ENCODE measurements around the gene RIN1. TPM values are rescaled to one million over a fixed set of nuclear protein-coding genes. Genes with fewer than 3 reads are reported as not detected.
"Not testable (repeated sequence)": the region's sequence is repeated elsewhere in the genome, so short reads cannot be mapped to it uniquely, and the experiment has no call there.

Gene RIN1
- total and polyA plus RNA-seq, 4 experiments from 2014 or later = 2.1 to 10.1 (median 5.4) TPM

DNA sequence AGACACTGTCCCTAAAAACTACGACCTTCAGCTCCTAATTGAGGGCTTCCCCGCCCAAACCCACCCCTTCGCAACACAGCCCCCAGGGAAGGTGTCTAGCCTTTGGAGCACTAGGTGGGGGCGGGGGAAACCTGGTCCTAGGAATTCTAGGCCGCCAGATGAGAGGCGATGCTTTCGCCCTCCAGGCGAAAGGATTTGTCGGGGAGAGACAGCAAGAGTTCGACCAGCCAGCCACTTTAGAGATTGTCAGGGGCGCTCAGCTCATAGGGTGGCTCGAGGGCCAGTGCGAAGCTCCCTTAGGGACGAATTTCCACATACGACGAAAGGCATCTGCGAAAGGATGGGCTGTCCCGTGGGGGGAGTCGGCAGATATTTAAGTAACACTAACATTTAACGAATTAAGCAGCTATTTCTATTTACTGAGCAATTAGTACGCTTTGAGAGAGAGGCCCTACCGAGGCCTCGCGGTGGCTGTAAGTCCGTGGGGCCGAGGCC is 24.7 kb downstream of the RIN1 start:
- DNase-seq = no peak
- CTCF ChIA-PET (ENCODE audit: partially characterized antibody) = interaction anchor here (0.6 to 4.7 kb wide), 30 partner anchors 9 to 479 kb away, joined by 3 to 110 read pairs (median 6); partner anchors contain the start of genes B4GAT1, BRMS1, CCDC85B and DPP3
- H3K4me1 Mint-ChIP-seq = peaks cover 4 to 20% (median 8%) of the 10 kb centered on the region in 4 donors
- POLR2A ChIA-PET (ENCODE audit: partially characterized antibody) = interaction anchor here (0.7 to 4.4 kb wide), 23 partner anchors 14 to 1126 kb away, joined by 3 to 53 read pairs (median 4); partner anchors contain the start of genes B4GAT1, BRMS1, MRPL11 and PELI3
- H3K4me3 Mint-ChIP-seq = peak overlapping the region; percentile 89 to 97 (median 94)
- Histone ChIP-seq H3K4me3 (ENCODE audit: low read length in 2 of 2) (peak overlapping the region; percentile 20 to 88), H3K4me1 (ENCODE audit: insufficient read depth, low read length) (peaks cover 22% of the 10 kb centered on the region), H3K9me3 (ENCODE audit: control insufficient read depth in 1 of 2, low read length in 2 of 2) (no peaks in the 10 kb centered on the region), H3K36me3 (ENCODE audit: insufficient read depth, low read length) (no peaks in the 10 kb centered on the region), H3K27me3 (ENCODE audit: insufficient read depth, low read length) (no peaks in the 10 kb centered on the region), H3K27ac (ENCODE audit: low read depth, low read length) (peak overlapping the region; percentile 62)
- H3K36me3 Mint-ChIP-seq = peaks cover 0 to 1% of the 10 kb centered on the region in 2 donors
- intact Hi-C loops (cut with micrococcal nuclease) = loop anchor here (5.0 kb wide), 1 partner anchor 366 kb away; the partner anchor contains the start of gene RBM4B
- peak overlapping the region; percentile 93 to 100 (median 99) for H3K27ac Mint-ChIP-seq
- H3K9me3 Mint-ChIP-seq = no peaks in the 10 kb centered on the region
- H3K27me3 Mint-ChIP-seq = peaks cover 2 to 3% of the 10 kb centered on the region in 2 donors

DNA sequence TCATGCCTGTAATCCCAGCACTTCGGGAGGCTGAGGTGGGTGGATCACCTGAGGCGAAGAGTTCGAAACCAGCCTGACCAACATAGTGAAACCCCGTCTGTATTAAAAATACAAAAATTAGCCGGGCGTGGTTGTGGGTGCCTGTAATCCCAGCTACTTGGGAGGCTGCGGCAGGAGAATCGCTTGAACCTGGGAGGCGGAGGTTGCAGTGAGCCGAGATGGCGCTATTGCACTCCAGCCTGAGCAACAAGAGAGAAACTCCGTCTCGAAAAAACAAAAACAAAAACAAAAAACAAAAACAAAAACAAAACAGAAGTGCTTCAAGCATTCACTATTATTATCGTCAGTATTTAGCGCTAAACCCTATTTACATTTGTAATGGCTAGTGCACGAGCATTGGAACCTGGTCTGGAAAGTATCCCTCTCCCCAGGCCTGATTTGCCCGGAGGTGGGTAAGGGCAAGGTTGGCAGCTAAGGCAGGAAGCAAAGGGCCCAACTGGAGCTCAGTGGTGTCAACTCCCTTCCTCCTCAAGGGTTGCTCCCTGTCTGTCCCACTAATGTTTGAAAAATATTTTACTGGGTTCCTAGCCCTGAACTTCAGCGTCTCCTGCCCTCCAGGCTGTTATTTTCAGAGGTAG is 25.3 kb downstream of the RIN1 start:
- H3K27ac Mint-ChIP-seq = not testable (repeated sequence)
- peak overlapping the region in 1 of 8 donors; percentile 20 for H3K4me3 Mint-ChIP-seq
- POLR2A ChIA-PET (ENCODE audit: partially characterized antibody) = interaction anchor here (0.9 to 4.4 kb wide), 14 partner anchors 15 to 534 kb away, joined by 3 to 53 read pairs (median 11); partner anchors contain the start of genes B4GAT1, BRMS1, PELI3 and RIN1

DNA sequence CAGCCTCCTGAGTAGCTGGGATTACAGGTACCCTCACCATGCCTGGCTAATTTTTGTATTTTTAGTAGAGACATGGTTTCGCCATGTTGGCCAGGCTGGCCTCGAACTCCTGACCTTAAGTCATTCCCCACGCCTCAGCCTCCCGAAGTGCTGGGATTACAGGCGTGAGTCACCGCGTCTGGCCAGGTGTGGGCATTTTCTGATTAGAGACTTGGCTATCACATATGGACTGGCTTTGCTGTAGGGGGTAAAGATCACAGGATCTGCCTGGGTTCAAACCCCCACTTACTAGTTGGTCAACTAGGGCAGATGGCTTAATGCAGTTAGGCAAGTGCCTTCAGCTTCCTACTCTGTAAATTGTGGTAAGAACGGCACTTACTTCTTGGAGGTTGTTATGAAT is 25.9 kb downstream of the RIN1 start:
- no peak overlapping the region for H3K4me3 Mint-ChIP-seq
- POLR2A ChIA-PET (ENCODE audit: partially characterized antibody) = interaction anchor here (1.2 to 3.3 kb wide), 2 partner anchors 21 to 37 kb away, joined by 3 to 13 read pairs; partner anchors contain the start of genes B4GAT1 and YIF1A

More for the DNA sequence above, 25.3 kb downstream of the RIN1 start:
- H3K9me3 Mint-ChIP-seq; DNase-seq; H3K27me3 ChIP-seq (ENCODE audit: insufficient read depth, low read length); H3K27ac ChIP-seq (ENCODE audit: low read depth, low read length); H3K27me3 Mint-ChIP-seq; H3K36me3 ChIP-seq (ENCODE audit: insufficient read depth, low read length); H3K36me3 Mint-ChIP-seq; H3K9me3 ChIP-seq (ENCODE audit: control insufficient read depth in 1 of 2, low read length in 2 of 2); H3K4me3 ChIP-seq (ENCODE audit: low read length in 2 of 2): not testable (repeated sequence)
- peaks cover 22% of the 10 kb centered on the region for H3K4me1 ChIP-seq (ENCODE audit: insufficient read depth, low read length)
- peaks cover 4 to 20% (median 8%) of the 10 kb centered on the region in 4 donors for H3K4me1 Mint-ChIP-seq
- intact Hi-C loops (cut with micrococcal nuclease) = loop anchor here (5.0 kb wide), 1 partner anchor 366 kb away; the partner anchor contains the start of gene RBM4B
- CTCF ChIA-PET (ENCODE audit: partially characterized antibody) = interaction anchor here (0.6 to 4.7 kb wide), 28 partner anchors 8 to 478 kb away, joined by 3 to 110 read pairs (median 6); partner anchors contain the start of genes B4GAT1, BRMS1, CCDC85B and DPP3

GRCh38 chr11:66309475-66309874 is 26.8 kb downstream of the RIN1 start:
- H3K9me3 ChIP-seq (ENCODE audit: control insufficient read depth in 1 of 2, low read length in 2 of 2) = no peaks in the 10 kb centered on the region
- intact Hi-C loops (cut with micrococcal nuclease) = no loop called here
- H3K27ac Mint-ChIP-seq = no peak overlapping the region
- no peaks in the 10 kb centered on the region for H3K36me3 ChIP-seq (ENCODE audit: insufficient read depth, low read length)
- H3K27me3 ChIP-seq (ENCODE audit: insufficient read depth, low read length) = no peaks in the 10 kb centered on the region
- no peak for DNase-seq
- H3K27me3 Mint-ChIP-seq = peaks cover 0 to 3% of the 10 kb centered on the region in 2 donors
- no peak overlapping the region for H3K4me3 Mint-ChIP-seq
- H3K36me3 Mint-ChIP-seq = peaks cover 0 to 1% of the 10 kb centered on the region in 2 donors
- H3K4me3 ChIP-seq (ENCODE audit: low read length in 2 of 2) = no peak overlapping the region
- CTCF ChIA-PET (ENCODE audit: partially characterized antibody) = interaction anchor here (0.7 to 4.7 kb wide), 3 partner anchors 11 to 79 kb away, joined by 3 to 63 read pairs (median 7); no protein-coding TSS in a partner anchor
- POLR2A ChIA-PET (ENCODE audit: partially characterized antibody) = interaction anchor here (1.2 kb wide), 1 partner anchor 20 kb away, joined by 3 read pairs; the partner anchor contains the start of gene YIF1A
- peaks cover 3 to 15% (median 8%) of the 10 kb centered on the region in 4 donors for H3K4me1 Mint-ChIP-seq
- H3K4me1 ChIP-seq (ENCODE audit: insufficient read depth, low read length) = peaks cover 22% of the 10 kb centered on the region
- no peak overlapping the region for H3K27ac ChIP-seq (ENCODE audit: low read depth, low read length)
- H3K9me3 Mint-ChIP-seq = no peaks in the 10 kb centered on the region

More for the DNA sequence above, 25.9 kb downstream of the RIN1 start:
- Mint-ChIP-seq H3K4me1 (peaks cover 3 to 18% (median 8%) of the 10 kb centered on the region in 4 donors), H3K9me3 (no peaks in the 10 kb centered on the region), H3K27me3 (peaks cover 2 to 3% of the 10 kb centered on the region in 2 donors), H3K36me3 (peaks cover 0 to 1% of the 10 kb centered on the region in 2 donors), H3K27ac (no peak overlapping the region)
- no peaks in the 10 kb centered on the region for H3K27me3 ChIP-seq (ENCODE audit: insufficient read depth, low read length)
- CTCF ChIA-PET (ENCODE audit: partially characterized antibody) = interaction anchor here (1.4 to 4.7 kb wide), 2 partner anchors 76 to 79 kb away, joined by 7 to 63 read pairs; no protein-coding TSS in a partner anchor
- intact Hi-C loops (cut with micrococcal nuclease) = loop anchor here (5.0 kb wide), 1 partner anchor 367 kb away; the partner anchor contains the start of gene RBM4B
- H3K36me3 ChIP-seq (ENCODE audit: insufficient read depth, low read length) = no peaks in the 10 kb centered on the region
- peaks cover 22% of the 10 kb centered on the region for H3K4me1 ChIP-seq (ENCODE audit: insufficient read depth, low read length)
- H3K9me3 ChIP-seq (ENCODE audit: control insufficient read depth in 1 of 2, low read length in 2 of 2) = no peaks in the 10 kb centered on the region
- no peak overlapping the region for H3K27ac ChIP-seq (ENCODE audit: low read depth, low read length)
- no peak for DNase-seq
- H3K4me3 ChIP-seq (ENCODE audit: low read length in 2 of 2) = no peak overlapping the region

DNA sequence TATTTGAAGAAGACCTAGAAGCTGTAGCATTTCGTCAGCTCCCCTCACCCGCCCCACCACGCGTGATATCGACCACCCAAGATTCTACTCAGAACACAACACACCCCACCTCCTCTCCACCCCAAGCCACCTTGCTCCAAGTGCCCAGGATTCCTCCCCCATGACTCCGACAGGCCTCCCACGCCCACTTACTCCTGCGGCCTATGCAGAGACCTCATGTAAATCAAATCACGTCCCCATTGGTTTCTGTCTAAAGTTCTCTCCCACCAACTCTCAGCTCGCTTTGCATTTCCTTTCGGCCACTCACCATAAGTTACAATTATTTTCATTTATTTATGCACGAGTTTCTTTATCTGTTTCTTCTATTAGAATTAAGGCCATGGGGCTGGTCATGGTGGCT is 33.6 kb downstream of the RIN1 start:
- H3K27ac Mint-ChIP-seq = peak overlapping the region in 1 of 7 donors; percentile 5
- Histone ChIP-seq H3K27me3 (ENCODE audit: insufficient read depth, low read length) (no peaks in the 10 kb centered on the region), H3K4me1 (ENCODE audit: insufficient read depth, low read length) (no peaks in the 10 kb centered on the region), H3K4me3 (ENCODE audit: low read length in 2 of 2) (no peak overlapping the region), H3K27ac (ENCODE audit: low read depth, low read length) (no peak overlapping the region), H3K36me3 (ENCODE audit: insufficient read depth, low read length) (no peaks in the 10 kb centered on the region), H3K9me3 (ENCODE audit: control insufficient read depth in 1 of 2, low read length in 2 of 2) (no peaks in the 10 kb centered on the region)
- no peak for DNase-seq
- POLR2A ChIA-PET (ENCODE audit: partially characterized antibody) = no interaction called here
- no peaks in the 10 kb centered on the region for H3K36me3 Mint-ChIP-seq
- H3K27me3 Mint-ChIP-seq = peaks cover 0 to 3% of the 10 kb centered on the region in 2 donors
- H3K9me3 Mint-ChIP-seq = no peaks in the 10 kb centered on the region
- CTCF ChIA-PET (ENCODE audit: partially characterized antibody) = interaction anchor here (0.7 to 2.4 kb wide), 3 partner anchors 9 to 84 kb away, joined by 3 to 9 read pairs (median 3); no protein-coding TSS in a partner anchor
- no peaks in the 10 kb centered on the region for H3K4me1 Mint-ChIP-seq
- intact Hi-C loops (cut with micrococcal nuclease) = no loop called here
- no peak overlapping the region for H3K4me3 Mint-ChIP-seq

- Histone ChIP-seq H3K36me3 (ENCODE audit: insufficient read depth, low read length) (no peaks in the 10 kb centered on the region), H3K27me3 (ENCODE audit: insufficient read depth, low read length) (no peaks in the 10 kb centered on the region), H3K9me3 (ENCODE audit: control insufficient read depth in 1 of 2, low read length in 2 of 2) (no peaks in the 10 kb centered on the region), H3K4me3 (ENCODE audit: low read length in 2 of 2) (no peak overlapping the region), H3K4me1 (ENCODE audit: insufficient read depth, low read length) (no peaks in the 10 kb centered on the region), H3K27ac (ENCODE audit: low read depth, low read length) (no peak overlapping the region)
- no peaks in the 10 kb centered on the region for H3K4me1 Mint-ChIP-seq
- no peak overlapping the region for H3K27ac Mint-ChIP-seq
- DNase-seq = no peak
- intact Hi-C loops (cut with micrococcal nuclease) = no loop called here
- no peaks in the 10 kb centered on the region for H3K27me3 Mint-ChIP-seq
- H3K36me3 Mint-ChIP-seq = no peaks in the 10 kb centered on the region
- no peaks in the 10 kb centered on the region for H3K9me3 Mint-ChIP-seq
- POLR2A ChIA-PET (ENCODE audit: partially characterized antibody) = no interaction called here
- CTCF ChIA-PET (ENCODE audit: partially characterized antibody) = interaction anchor here (1.4 kb wide), 1 partner anchor 12 kb away, joined by 4 read pairs; no protein-coding TSS in a partner anchor
- no peak overlapping the region for H3K4me3 Mint-ChIP-seq
Measured at GRCh38 chr11:66299186-66299585, 37.0 kb downstream of the RIN1 start.

- Mint-ChIP-seq H3K27me3 (peaks cover 9% of the 10 kb centered on the region in 2 donors), H3K27ac (no peak overlapping the region), H3K9me3 (no peaks in the 10 kb centered on the region), H3K36me3 (no peaks in the 10 kb centered on the region), H3K4me1 (peaks cover 0 to 9% (median 3%) of the 10 kb centered on the region in 4 donors), H3K4me3 (no peak overlapping the region)
- intact Hi-C loops (cut with micrococcal nuclease) = no loop called here
- H3K4me1 ChIP-seq (ENCODE audit: insufficient read depth, low read length) = no peaks in the 10 kb centered on the region
- no peak overlapping the region for H3K4me3 ChIP-seq (ENCODE audit: low read length in 2 of 2)
- H3K36me3 ChIP-seq (ENCODE audit: insufficient read depth, low read length) = no peaks in the 10 kb centered on the region
- ChIA-PET POLR2A (ENCODE audit: partially characterized antibody) (no interaction called here), CTCF (ENCODE audit: partially characterized antibody) (interaction anchor here (1.2 to 2.1 kb wide), 2 partner anchors 14 to 91 kb away, joined by 3 to 6 read pairs; no protein-coding TSS in a partner anchor)
- no peak overlapping the region for H3K27ac ChIP-seq (ENCODE audit: low read depth, low read length)
- no peaks in the 10 kb centered on the region for H3K27me3 ChIP-seq (ENCODE audit: insufficient read depth, low read length)
- no peak for DNase-seq
- no peaks in the 10 kb centered on the region for H3K9me3 ChIP-seq (ENCODE audit: control insufficient read depth in 1 of 2, low read length in 2 of 2)
Measured at GRCh38 chr11:66297610-66298009, 38.6 kb downstream of the RIN1 start.

Measured in CD4-positive, alpha-beta memory T cell (primary cell).